T-helper 2 cell (primary cell): ENCODE measurements around the gene MTR.
A peak's percentile ranks its signal among the peaks of the same experiment; 100 is the strongest.
"Not testable (repeated sequence)": the region's sequence is repeated elsewhere in the genome, so short reads cannot be mapped to it uniquely, and the experiment has no call there.

Experiments
- DNase-seq, 5 experiments: peaks; one replicate each; pipeline versions ENCODE4 v3.0.0 to v3.0.0-alpha.2; 2012 to 2022

The MTR gene

GRCh38 chr1:236908669-236909068, 113.6 kb downstream of the MTR start:
- DNase-seq, result no peak

GRCh38 chr1:236911047-236911446, 116.0 kb downstream of the MTR start:
- not testable (repeated sequence) for DNase-seq

- peak in 1 of 5 experiments; percentile 6 for DNase-seq
Measured at GRCh38 chr1:236913371-236914037, 118.4 kb downstream of the MTR start.

GRCh38 chr1:236914375-236914774, 119.3 kb downstream of the MTR start:
- no peak for DNase-seq

GRCh38 chr1:236916131-236916800, 121.2 kb downstream of the MTR start:
- no peak for DNase-seq

- no peak for DNase-seq
Measured at GRCh38 chr1:236917448-236917847, 122.4 kb downstream of the MTR start.

GRCh38 chr1:236920286-236920894, 125.3 kb downstream of the MTR start:
- DNase-seq, result no peak

GRCh38 chr1:236921610-236922009, 126.5 kb downstream of the MTR start:
- DNase-seq, result no peak

- DNase-seq, result no peak
Measured at GRCh38 chr1:236922190-236922589, 127.1 kb downstream of the MTR start.

- DNase-seq, result no peak
Measured at GRCh38 chr1:236925386-236925785, 130.3 kb downstream of the MTR start.

- DNase-seq, result no peak
Measured at GRCh38 chr1:236930503-236930902, 135.4 kb downstream of the MTR start.

GRCh38 chr1:236938760-236939159, 143.7 kb downstream of the MTR start:
- no peak for DNase-seq

- no peak for DNase-seq
Measured at GRCh38 chr1:236942431-236942830, 147.3 kb downstream of the MTR start.

GRCh38 chr1:236944556-236944955, 149.5 kb downstream of the MTR start:
- no peak for DNase-seq

GRCh38 chr1:236945002-236945401, 149.9 kb downstream of the MTR start:
- no peak for DNase-seq

- no peak for DNase-seq
Measured at GRCh38 chr1:236947794-236948193, 152.7 kb downstream of the MTR start.

GRCh38 chr1:236948381-236948780, 153.3 kb downstream of the MTR start:
- DNase-seq, result no peak

- DNase-seq, result no peak
Measured at GRCh38 chr1:236948996-236949395, 153.9 kb downstream of the MTR start.

GRCh38 chr1:236950365-236950764, 155.3 kb downstream of the MTR start:
- DNase-seq, result no peak

- no peak for DNase-seq
Measured at GRCh38 chr1:236951672-236952071, 156.6 kb downstream of the MTR start.

GRCh38 chr1:236952246-236953003, 157.3 kb downstream of the MTR start:
- DNase-seq, result no peak

- no peak for DNase-seq
Measured at GRCh38 chr1:236953151-236953700, 158.1 kb downstream of the MTR start.
